Umbilical cord (tissue), 2 donors: ENCODE measurements around the gene SP2. TPM values are rescaled to one million over a fixed set of nuclear protein-coding genes. Genes with fewer than 3 reads are reported as not detected.
"Not testable (repeated sequence)": the region's sequence is repeated elsewhere in the genome, so short reads cannot be mapped to it uniquely, and the experiment has no call there.

ENCODE experiments used
- DNase-seq: peaks from one replicate; pipeline ENCODE4 v3.0.0-alpha.2; 2015; ENCODE audit warnings: low spot score
- total RNA-seq: library from RNA; depleted of rRNA; stranded (reverse); fragments of >200 nt; gene quantifications from one replicate; pipeline ENCODE4 v1.2.3, GENCODE V29; 2014; ENCODE audit warnings: low replicate concordance; ENCODE audit not compliant: insufficient read depth

The SP2 gene
- total RNA-seq, 1 donor from 2014 or later: not detected

DNA sequence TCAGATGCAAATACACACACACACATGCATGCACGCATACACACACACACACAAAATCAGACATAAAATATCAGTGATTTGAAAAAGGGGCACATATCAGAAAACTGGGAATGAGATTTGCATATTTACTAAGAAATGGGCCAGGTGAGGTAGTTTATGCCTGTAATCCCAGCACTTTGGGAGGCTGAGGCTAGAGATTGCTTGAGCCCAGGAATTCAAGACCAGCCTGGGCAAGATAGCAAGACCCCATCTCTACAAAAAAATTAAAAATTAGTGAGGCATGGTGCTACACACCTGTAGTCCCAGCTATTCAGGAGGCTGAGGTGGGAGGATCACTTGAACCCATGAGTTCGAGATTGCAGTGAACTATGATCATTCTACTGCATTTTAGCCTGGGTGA lies 23.0 kb downstream of the SP2 start:
- DNase-seq: no peak

DNA sequence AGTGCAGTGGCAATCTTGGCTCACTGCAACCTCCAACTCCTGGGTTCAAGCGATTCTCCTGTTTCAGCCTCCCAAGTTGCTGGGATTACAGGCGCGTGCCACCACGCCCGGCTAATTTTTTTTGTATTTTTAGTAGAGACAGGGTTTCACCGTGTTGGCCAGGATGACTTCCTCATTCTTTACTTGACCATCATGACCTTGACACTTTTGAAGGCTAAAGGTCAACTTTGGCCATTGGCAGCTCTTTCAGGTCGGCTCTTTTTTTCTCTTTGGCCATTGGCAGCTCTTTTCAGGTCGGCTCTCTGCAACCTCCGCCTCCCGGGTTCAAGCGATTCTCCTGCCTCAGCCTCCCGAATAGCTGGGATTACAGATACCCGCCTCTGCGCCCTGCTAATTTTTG lies 23.9 kb downstream of the SP2 start:
- not testable (repeated sequence) for DNase-seq

- DNase-seq: no peak
These were observed 29.0 kb downstream of the SP2 start for GRCh38 chr17:47924785-47925677.

GRCh38 chr17:47925678-47925988 lies 29.6 kb downstream of the SP2 start:
- DNase-seq: no peak

GRCh38 chr17:47927821-47928400 lies 31.9 kb downstream of the SP2 start:
- no peak for DNase-seq

DNA sequence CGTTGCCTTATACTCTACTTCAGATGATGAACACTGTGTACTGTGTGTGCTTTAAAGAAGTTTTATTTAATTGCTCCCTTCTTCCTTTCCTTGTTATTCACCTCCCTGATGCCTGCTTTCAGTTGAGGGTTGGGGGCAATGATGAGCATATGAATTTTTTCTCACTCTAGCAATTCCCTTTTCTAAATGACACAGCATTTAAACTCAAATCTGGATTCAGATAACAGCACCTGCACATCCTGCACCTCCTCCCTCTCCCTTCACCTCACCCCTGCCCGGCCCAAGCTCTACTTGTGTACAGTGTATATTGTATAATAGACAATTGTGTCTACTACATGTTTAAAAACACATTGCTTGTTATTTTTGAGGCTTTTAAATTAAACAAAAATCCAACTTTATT lies 32.4 kb downstream of the SP2 start:
- DNase-seq: no peak

DNA sequence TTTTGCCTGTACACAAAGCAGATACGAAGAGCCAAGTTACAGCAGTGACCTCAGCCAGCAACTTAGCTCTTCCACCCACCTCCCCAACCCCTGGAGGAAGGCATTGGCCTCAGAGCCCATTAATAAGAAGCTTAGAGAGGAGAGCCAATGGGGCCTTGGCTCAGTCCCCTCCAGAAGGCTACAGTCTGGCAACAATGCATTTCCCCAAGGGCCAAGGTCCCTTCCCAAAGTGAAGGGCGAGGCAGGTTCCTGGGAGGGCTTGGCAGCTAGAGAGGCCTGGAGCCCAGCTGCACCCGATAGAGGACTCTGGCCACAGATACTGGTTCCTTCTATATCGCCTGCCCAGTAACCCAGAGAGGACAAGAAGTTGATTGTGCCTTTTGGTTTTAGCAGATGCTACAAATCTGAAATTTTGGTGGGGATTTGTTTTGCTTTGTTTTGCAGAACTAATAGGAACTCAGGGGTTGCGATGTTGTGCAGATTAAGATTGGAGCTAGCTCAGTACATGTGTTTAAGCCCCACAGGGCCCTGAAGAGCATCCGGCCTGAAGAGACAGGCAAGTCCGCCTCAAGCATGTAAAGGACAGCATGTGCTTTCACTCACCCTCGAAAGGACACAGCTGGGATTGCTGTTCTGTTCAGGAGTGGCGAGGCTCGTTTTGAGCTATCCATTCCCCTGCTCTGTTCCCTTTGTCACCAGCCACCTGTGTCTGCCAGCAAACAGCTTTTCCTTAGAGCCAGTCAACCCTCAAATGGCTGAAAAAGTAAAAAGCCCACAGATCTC lies 33.4 kb downstream of the SP2 start:
- DNase-seq: no peak

DNA sequence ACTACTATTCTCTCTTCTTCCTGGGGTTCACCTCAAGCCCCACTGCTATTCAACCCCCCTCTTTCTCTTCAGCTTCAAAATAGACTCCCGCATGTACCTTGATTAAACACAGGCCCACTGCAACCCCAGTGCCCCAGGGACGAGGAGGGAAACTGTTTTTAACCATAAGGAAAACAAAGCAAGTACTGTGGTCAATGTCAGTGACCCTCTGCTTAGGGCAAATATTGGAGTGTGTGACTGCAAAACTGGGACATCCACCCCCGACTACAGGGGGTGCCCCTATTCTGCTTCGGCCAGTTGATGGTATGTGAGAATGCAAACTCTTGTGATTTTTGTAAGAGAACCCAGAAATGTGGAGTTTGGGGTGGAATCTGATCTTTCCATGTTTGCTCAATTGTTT lies 35.8 kb downstream of the SP2 start:
- no peak for DNase-seq

- no peak for DNase-seq
These were observed 38.8 kb downstream of the SP2 start for GRCh38 chr17:47934856-47935255.

DNA sequence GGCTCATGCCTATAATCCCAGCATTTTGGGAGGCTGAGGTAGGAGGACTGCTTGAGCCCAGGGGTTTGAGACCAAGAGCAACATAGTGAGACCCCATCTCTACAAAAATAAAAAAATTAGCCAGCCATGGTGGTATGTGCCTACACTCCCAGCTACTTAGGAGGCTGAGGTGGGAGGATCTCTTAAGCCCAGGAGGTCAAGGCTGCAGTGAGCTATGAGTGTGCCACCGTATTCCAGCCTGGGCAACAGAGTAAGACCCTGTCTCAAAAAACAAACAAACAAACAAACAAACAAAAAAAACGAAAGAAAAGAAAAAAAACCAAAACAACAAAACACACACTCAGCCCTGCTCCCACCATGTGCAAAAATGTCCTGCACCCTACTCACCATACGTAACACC lies 39.4 kb downstream of the SP2 start:
- not testable (repeated sequence) for DNase-seq

DNA sequence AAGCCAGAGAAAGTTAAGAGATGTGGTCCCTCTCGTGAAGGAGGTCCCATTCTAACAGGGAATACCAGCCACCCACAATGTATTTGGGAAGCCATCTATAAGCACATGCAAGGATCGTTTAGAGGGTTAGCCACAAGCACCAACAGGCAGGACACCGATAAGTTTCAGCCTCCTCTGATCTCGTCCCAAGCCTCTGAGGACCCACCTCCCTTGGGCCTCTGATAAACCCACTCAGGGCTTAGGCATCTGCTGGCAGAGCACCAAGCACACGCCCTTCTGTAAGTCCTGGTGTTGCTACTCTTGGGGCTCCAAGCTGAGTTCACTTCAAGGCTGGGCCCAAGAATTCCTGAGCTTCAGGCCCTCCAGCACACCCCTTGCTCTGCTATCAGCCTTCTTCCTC lies 39.9 kb downstream of the SP2 start:
- peak; percentile 86 for DNase-seq

DNA sequence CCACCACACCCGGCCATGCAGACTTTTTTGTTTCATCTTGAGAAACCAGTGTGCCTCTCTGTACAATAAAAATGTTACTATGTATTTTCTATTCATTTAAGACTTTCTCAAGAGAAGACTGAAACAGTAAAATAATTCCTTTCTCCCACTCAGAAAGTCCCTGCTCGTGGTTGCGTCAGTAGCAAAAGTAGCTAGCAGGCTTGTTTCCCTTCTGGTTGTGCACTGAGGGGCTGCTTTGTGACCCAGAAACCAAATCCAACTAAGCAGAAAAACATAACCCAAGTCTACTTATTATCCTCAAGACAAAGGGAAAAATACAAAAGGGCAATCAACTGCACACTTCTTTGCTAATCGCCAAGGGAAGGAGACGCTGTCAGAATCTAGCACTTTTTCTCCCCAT lies 41.9 kb downstream of the SP2 start:
- peak; percentile 31 for DNase-seq

DNA sequence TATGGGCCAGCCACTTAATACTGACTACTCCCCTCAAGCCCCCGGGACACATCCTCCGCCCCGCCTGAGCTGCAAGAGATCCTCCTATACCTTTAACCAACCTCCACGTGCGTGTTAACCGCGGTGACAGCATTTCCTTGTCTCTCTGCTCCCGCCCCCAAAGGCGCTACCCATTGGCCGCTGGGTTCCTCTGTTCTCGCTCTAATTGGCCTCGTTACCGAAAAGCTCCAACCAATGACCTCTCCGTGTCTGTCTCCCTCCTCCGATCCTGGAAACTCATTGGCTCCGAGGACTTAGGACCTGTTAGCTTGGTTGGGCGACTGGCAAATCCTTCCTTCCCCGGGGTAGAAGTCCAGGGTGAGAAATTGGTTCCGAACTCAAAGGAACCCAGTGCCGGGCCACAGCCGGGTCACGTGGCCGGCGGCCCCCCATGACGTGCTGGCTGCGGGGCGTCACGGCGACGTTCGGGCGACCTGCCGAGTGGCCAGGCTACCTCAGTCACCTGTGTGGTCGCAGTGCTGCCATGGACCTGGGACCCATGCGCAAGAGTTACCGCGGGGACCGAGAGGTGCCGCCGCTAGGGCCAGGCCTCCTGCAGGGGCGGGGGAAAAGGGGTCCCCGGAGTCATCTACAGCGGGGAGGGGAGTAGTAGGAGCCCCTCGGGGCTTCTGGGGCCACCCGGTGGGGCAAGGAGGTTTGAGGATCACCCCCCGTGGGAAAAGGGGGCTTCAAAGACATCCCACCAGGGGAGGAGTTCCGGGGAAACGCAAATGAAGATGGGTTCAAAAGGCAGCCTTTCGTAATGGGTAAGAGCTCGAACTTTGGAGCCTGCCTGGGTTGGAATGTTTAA lies 45.4 kb downstream of the SP2 start, which contains the start of gene PNPO:
Gene PNPO, plus strand, starts transcription at position 326 of the 850 bp plus-strand sequence. Its CDS starts 105 bp downstream, at position 431.
- peak; percentile 99 for DNase-seq

GRCh38 chr17:47942096-47942510 lies 46.1 kb downstream of the SP2 start:
- DNase-seq: no peak

GRCh38 chr17:47942568-47942967 lies 46.5 kb downstream of the SP2 start:
- no peak for DNase-seq

DNA sequence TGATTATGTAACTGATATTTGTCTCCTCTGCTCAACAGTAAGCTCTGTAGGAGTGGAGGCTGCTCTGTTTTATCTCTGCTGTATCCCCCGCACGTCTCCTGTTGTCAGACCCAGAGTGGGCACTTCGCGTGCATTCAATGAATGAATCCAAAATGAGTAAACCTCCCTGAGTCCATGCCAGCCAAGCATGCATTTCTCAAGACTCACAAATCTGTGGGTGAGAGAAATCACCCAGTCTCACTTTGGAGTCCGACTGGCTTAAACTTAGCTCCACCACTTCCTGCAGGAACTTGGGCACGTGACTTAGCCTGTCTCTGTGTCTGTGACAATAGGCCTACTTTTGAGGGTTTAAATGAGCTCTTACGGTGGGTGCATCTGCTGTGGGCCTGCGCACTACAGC lies 49.0 kb downstream of the SP2 start:
- no peak for DNase-seq

GRCh38 chr17:47945529-47946508 lies 49.8 kb downstream of the SP2 start:
- no peak for DNase-seq

DNA sequence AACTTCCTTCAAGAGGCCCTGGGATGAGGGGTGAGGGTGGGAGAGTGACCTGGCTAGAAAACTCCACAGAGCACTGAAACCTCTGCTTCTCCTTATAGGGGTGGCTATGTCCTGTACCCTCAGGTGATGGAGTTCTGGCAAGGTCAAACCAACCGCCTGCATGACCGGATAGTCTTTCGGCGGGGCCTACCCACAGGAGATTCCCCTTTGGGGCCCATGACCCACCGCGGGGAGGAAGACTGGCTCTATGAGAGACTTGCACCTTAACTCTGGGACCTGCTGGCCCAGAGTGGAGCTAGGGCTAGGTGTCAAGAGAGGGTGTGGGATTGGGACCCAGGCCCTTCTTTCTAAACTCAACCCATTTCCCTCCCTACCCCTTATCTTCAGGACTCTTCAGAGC lies 50.5 kb downstream of the SP2 start:
- DNase-seq: no peak

- DNase-seq: peak; percentile 53
These were observed 50.9 kb downstream of the SP2 start for GRCh38 chr17:47946929-47947397.

GRCh38 chr17:47948706-47949196 lies 52.7 kb downstream of the SP2 start:
- DNase-seq: no peak
